Measurements from ENCODE around the gene CNTNAP5.

DNA sequence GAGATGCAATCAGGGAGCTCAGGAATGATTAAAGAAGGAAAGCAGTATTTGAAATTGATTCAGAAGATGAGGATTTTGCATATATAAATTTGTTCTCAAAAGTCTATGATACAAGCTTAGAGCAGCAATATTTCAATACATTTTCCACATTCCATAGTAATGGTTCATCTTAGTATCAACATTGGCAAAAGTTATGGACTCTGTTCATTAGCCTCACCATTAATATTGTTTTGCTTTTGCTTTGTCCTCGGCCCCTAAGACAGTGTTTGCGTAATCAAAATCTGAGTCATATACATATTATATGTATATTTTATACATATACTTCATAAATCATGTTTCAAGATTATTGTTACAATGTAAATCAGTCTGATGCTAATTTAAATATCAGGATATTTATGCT is 176.6 kb downstream of the CNTNAP5 start:
- TF ChIP-seq, protein P1, sequence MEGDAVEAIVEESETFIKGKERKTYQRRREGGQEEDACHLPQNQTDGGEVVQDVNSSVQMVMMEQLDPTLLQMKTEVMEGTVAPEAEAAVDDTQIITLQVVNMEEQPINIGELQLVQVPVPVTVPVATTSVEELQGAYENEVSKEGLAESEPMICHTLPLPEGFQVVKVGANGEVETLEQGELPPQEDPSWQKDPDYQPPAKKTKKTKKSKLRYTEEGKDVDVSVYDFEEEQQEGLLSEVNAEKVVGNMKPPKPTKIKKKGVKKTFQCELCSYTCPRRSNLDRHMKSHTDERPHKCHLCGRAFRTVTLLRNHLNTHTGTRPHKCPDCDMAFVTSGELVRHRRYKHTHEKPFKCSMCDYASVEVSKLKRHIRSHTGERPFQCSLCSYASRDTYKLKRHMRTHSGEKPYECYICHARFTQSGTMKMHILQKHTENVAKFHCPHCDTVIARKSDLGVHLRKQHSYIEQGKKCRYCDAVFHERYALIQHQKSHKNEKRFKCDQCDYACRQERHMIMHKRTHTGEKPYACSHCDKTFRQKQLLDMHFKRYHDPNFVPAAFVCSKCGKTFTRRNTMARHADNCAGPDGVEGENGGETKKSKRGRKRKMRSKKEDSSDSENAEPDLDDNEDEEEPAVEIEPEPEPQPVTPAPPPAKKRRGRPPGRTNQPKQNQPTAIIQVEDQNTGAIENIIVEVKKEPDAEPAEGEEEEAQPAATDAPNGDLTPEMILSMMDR (IDR thresholded peaks at IDR 0.05): no peak
- TF ChIP-seq POLR2A (IDR thresholded peaks at IDR 0.05): no peak
